Coronary artery (tissue), 2 donors: Measurements from ENCODE around the gene TMEM18.

ENCODE experiments used
- DNase-seq: peaks from one replicate; pipeline ENCODE4 v3.0.0-alpha.2; 2017; ENCODE audit warnings: low spot score
- H3K27ac ChIP-seq, 2 donors: fragments of 200-600 bp; sonication (generic); one replicate each; pipeline ENCODE4 v1.5.1; 2016 to 2019
- H3K4me3 ChIP-seq: fragments of 200-600 bp; sonication (generic); 2 replicates; pipeline ENCODE4 v1.5.1; 2016; ENCODE audit warnings: mild to moderate bottlenecking, moderate library complexity
- TF ChIP-seq, protein P1 (sequence below): fragments of 200-600 bp; sonication (generic); IDR thresholded peaks from one replicate; pipeline ENCODE4 v1.5.1; 2019; ENCODE audit warnings: antibody characterized with exemption

Gene TMEM18

DNA sequence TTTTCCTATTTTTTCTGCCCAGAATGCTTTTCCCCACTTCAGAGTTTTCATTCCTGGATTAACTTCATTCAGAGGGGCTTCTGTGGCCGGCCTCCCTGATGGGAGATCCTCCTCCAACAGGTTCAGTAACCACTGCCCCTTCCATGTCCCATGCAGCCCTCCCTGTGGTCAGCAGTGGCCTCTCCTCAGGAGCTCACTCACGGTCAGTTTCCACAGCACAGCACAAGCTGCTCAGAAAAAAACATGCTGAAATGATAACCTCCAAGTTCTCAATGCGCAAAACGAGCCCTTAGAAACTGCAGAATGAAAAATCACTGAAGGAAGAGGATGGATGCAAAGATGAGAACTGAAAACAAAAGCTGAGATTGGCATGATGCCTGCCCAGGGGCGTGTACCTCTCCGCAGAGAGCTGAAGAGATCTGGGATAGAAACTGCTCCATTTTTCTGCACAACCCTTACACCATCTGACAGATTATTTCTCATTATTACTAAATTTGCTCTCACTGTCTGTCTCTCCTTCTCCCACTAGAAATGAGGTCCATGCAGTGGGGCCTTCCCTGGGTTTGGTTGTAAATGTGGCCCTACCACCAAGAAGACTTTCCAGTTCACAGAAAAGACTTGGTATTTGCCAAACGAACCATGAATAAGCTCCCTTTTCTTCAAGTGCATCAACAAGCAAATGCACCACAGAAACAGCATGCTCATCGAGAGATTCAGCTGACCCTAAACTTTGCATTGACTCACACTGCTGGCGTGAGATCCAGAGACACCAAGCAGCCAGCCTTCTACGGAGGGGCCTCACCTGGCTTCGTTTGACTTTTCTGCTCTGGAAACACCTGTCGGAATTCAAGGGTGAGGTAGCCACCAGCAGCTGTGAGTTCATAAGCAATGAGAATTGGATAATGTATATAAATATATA lies 51.5 kb downstream of the TMEM18 start:
- H3K27ac ChIP-seq, result no peak overlapping the region
- no peak overlapping the region for H3K4me3 ChIP-seq
- DNase-seq, result peak; percentile 33
- TF ChIP-seq, protein P1, sequence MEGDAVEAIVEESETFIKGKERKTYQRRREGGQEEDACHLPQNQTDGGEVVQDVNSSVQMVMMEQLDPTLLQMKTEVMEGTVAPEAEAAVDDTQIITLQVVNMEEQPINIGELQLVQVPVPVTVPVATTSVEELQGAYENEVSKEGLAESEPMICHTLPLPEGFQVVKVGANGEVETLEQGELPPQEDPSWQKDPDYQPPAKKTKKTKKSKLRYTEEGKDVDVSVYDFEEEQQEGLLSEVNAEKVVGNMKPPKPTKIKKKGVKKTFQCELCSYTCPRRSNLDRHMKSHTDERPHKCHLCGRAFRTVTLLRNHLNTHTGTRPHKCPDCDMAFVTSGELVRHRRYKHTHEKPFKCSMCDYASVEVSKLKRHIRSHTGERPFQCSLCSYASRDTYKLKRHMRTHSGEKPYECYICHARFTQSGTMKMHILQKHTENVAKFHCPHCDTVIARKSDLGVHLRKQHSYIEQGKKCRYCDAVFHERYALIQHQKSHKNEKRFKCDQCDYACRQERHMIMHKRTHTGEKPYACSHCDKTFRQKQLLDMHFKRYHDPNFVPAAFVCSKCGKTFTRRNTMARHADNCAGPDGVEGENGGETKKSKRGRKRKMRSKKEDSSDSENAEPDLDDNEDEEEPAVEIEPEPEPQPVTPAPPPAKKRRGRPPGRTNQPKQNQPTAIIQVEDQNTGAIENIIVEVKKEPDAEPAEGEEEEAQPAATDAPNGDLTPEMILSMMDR, result no peak

DNA sequence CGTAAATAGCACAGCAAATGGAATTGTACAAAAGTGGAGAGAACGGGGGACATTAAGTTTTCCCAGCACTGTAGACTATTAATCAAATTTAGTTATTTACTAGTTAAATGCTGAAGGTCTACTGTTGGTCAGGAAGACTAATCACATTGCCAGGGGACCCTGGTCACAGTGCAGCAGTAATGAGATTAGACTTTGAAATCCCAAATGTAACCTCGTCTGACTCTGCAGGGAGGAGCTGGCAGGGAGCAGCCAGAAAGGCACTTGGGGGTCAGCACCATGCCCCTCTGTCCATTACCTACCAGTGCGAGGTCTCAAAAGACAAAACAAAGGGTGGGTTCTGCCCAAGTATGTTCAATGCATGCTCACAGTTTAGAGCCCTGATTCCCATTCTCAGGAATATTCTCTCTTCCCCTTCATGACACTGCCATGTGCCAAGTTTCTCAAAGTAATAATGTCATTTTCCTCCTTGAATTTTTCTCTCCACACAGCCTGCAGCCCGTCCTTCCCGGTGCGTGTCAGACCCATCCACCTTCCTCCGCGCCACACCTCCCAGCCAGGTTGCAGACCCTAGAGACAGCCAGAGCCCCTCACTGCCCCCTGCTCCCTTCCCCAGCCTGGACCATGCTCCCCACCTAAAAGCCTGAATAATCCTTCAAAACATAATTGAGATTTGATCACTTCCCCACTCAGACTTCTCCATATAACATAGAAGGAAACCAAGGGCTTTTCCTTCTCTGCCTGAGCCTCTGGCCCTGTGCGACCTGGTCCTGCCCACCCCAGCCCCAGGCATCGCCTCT lies 52.5 kb downstream of the TMEM18 start:
- DNase-seq, result peak; percentile 29
- TF ChIP-seq, protein P1, result no peak
- Histone ChIP-seq H3K27ac (no peak overlapping the region), H3K4me3 (no peak overlapping the region)

DNA sequence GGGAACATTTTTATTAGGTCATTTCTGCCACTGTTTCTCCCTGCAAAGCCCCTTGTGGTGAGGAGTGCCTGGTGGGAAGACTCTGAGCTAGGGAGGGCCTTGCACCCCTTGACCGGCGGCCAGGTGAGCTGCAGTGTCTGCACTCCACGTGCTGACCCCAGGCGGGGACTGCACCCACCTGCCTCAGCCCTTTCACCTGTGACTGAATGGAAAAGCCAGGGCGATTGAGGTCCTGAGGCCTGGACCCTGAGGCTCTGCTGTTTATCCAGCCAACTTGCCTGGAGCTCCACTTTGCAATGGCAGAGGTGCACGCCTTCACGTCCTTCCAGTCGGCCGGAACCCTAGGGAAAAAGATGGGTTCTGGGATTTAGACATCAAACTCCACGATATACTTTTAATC lies 53.1 kb downstream of the TMEM18 start:
- Histone ChIP-seq H3K27ac (no peak overlapping the region), H3K4me3 (no peak overlapping the region)
- TF ChIP-seq, protein P1, result no peak
- peak; percentile 67 for DNase-seq

DNA sequence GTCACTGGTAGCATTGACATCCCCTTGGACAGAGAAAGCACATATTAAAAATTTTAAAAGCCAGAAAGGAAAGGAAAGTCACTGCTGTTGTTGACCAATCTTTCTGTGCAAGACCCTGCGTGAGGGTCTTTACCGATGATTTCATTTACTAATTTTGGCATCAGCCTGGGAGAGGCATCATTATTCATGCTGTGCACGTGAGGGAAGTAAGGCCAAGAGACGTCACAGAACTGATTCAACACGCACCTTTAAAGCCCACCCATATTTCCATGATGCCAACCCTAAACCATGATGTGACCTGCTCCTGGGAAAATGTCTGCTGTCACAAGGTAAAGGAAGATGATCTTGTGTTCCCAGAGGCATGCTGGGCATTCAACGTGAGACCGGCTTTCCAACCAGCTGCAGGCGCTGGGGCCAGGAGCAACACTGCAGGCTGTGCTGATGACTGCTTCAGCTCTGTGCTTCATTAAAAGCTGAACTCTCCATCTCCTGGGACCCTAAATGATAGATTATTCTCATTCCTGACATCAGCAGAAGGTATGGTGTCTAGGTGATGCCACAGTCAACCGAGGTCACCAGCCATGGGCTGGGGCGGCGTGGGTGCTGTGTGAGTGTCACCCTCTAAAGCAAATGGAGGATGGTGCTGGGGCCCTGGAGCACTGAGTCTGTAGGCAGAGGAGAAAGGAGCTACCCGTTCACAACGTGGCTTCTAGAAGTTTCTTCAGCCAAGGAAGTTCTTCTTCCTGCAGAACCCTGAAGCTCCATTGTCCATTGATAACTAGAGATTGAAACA lies 53.9 kb downstream of the TMEM18 start:
- no peak overlapping the region for H3K4me3 ChIP-seq
- TF ChIP-seq, protein P1, result no peak
- no peak overlapping the region for H3K27ac ChIP-seq
- peak; percentile 38 for DNase-seq

DNA sequence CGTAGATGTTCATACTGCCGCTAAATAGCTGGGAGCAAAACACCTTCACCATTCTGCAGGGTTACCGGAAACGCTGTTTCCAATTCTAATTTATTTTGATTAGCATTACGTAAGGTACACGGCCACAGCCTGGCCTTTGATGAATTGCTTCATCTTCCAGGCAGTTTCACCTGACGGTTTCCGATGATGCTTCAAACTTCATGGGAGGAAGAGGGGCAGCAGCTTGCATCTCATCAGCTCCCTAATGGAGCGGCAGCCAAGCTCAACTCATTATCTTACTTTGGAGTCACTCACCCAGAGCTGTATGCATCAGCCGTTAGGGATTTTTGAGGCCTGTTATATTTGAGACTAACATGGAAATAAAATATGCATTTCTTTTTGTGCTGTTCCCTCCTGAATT lies 54.8 kb downstream of the TMEM18 start:
- TF ChIP-seq, protein P1, result no peak
- Histone ChIP-seq H3K27ac (no peak overlapping the region), H3K4me3 (no peak overlapping the region)
- no peak for DNase-seq

DNA sequence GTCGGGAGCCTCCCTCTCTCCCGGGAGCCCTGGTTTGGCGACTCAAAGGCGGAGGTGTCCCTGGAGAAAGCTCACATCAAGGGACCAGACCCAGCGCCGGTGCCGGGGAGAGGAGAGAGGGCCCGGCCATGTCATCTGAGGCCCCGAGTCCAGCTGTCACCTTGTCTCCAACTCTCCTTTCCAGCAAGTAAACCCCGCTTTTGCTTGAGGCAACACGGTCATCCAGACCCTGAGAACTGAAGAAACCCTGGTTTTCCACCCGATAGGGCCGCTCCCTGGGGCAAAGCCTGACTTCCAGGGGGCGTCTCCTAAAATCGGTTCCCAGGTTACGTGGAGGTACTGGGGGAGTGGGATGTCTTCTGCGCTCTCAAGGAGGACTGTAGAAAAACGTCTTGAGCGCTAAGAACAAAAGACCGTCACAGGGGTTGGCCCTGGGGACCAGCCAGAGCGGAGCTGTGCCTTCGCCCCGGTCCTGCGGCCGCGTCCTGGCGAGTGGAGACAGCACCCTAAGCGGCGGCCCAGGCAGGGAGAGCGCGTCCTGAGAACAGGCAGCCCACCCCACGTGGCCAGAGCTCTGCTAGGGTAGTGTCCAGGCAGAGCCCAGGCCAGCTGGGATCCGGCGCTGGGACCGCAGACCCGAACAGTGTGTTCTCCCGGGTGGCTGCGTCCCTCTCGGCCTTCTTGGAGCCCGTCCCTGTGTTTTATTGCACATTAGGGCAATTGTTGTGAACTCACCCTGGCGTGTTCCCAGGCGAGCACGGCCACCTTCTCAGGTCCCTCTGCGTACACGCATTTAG lies 55.7 kb downstream of the TMEM18 start:
- Histone ChIP-seq H3K27ac (no peak overlapping the region), H3K4me3 (no peak overlapping the region)
- peak; percentile 54 for DNase-seq
- TF ChIP-seq, protein P1, result no peak
